Sigmoid colon (tissue), 7 donors: ENCODE measurements around the gene KCNQ5. TPM values are rescaled to one million over a fixed set of nuclear protein-coding genes. Genes with fewer than 3 reads are reported as not detected.

Experiments used
- DNase-seq: peaks from one replicate; pipeline ENCODE4 v3.0.0-alpha.2; 2019
- H3K27ac ChIP-seq, 4 donors: fragments of 200-600 bp; sonication (generic); one replicate each; pipeline ENCODE4 v1.5.1; 2016 to 2019; ENCODE audit warnings: mild to moderate bottlenecking in 1 of 4
- H3K27me3 ChIP-seq, 3 donors: fragments of 200-600 bp; sonication (generic); one replicate each; pipeline ENCODE4 v1.5.1; 2019; ENCODE audit warnings: mild to moderate bottlenecking in 1 of 3
- H3K36me3 ChIP-seq, 4 donors: fragments of 200-600 bp; sonication (generic); one replicate each; pipeline ENCODE4 v1.5.1; 2016 to 2019
- H3K4me1 ChIP-seq, 4 donors: fragments of 200-600 bp; sonication (generic); one replicate each; pipeline ENCODE4 v1.5.1; 2017 to 2019
- H3K4me3 ChIP-seq, 4 donors: fragments of 200-600 bp; sonication (generic); one replicate each; pipeline ENCODE4 v1.5.1; 2017 to 2019; ENCODE audit warnings: mild to moderate bottlenecking in 2 of 4, moderate library complexity in 1 of 4
- H3K9me3 ChIP-seq, 4 donors: fragments of 200-600 bp in 3 of 4; sonication (generic) in 3 of 4; one replicate each; pipeline versions ENCODE4 v1.5.1 to v1.6.1; 2013 to 2019
- EP300 ChIP-seq, 4 donors: sonication (generic); formaldehyde crosslinking; IDR thresholded peaks; one replicate each; pipeline ENCODE4 v1.6.1; 2017; ENCODE audit warnings: antibody characterized with exemption in 4 of 4
- POLR2A ChIP-seq, 2 donors: fragments of 450-650 bp; IDR thresholded peaks; one replicate each; pipeline ENCODE4 v1.6.1; 2016; ENCODE audit warnings: antibody characterized with exemption in 2 of 2, mild to moderate bottlenecking in 2 of 2, moderate library complexity in 2 of 2
- POLR2AphosphoS5 ChIP-seq, 4 donors: sonication (generic); formaldehyde crosslinking; IDR thresholded peaks; one replicate each; pipeline ENCODE4 v1.6.1; 2017; ENCODE audit warnings: antibody characterized with exemption in 4 of 4
- WGBS, 2 donors: extraction: QIAGEN DNeasy Blood & Tissue Kit; methylation state at CpG; one replicate each; pipeline ENCODE4 v1.1.7; 2013; 5-methylcytosine and 5-hydroxymethylcytosine counted together
- intact Hi-C: fragments of 100-400 bp; cut with DNase I; formaldehyde crosslinking; loops from one replicate; pipeline ENCODE4 v1.15.1; 2023
- polyA plus RNA-seq, 3 donors: library from polyadenylated mRNA; stranded (reverse); fragments of 200-250 nt; gene quantifications; one replicate each; pipeline ENCODE4 v1.2.3, GENCODE V29; 2013
- total RNA-seq, 4 donors: library from RNA; depleted of rRNA; stranded (reverse); fragments of >200 nt; gene quantifications; one replicate each; pipeline ENCODE4 v1.1.0, GENCODE V29; 2016
- TF ChIP-seq, protein P1 (sequence below), 4 experiments: fragments of 450-650 bp in 3 of 4; fragments of 200-600 bp in 1 of 4; IDR thresholded peaks; one replicate each; pipeline ENCODE4 v1.5.1; 2016 to 2019; ENCODE audit warnings: antibody characterized with exemption in 4 of 4, mild to moderate bottlenecking in 3 of 4, moderate library complexity in 2 of 4
- donor health status: healthy with polysubstance abuse.
- donor health status: Bipolar disorder and iron deficiency.
- donor health status: healthy.

KCNQ5 gene
- total and polyA plus RNA-seq, 7 donors, result 0.49 to 2.1 (median 1.1) TPM; not detected in 2

DNA sequence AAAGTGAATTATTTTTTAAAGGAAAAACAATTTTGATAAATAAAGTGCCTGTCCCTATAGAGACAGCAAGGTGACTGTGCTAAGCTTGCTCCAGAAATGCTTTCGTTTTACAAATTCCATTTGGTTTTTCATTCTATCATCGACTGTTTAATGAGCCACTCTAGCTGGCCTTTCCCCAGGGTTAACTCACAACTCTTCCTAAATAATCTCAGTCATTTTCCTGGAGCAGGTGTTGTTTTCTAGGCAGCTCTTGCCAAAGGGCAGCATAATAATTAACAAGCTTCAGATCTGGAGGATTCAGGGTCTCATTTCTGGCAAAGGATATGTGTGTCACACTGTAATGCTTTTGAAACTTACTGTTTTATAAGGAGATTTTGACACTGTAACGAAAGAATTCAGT is 419.2 kb downstream of the KCNQ5 start:
- Histone ChIP-seq H3K9me3 (peaks cover 0 to 5% (median 2%) of the 10 kb centered on the region in 4 donors), H3K4me1 (no peaks in the 10 kb centered on the region), H3K4me3 (no peak overlapping the region), H3K27me3 (no peaks in the 10 kb centered on the region), H3K36me3 (no peaks in the 10 kb centered on the region), H3K27ac (no peak overlapping the region)
- intact Hi-C loops, result no loop called here
- no peak for DNase-seq
- WGBS, 2 donors, result 69 to 75% methylated on average over 3 of the region's 3 CpGs
- TF ChIP-seq EP300 (IDR thresholded peaks at IDR 0.05) (no peak), POLR2AphosphoS5 (IDR thresholded peaks at IDR 0.05) (no peak), POLR2A (IDR thresholded peaks at IDR 0.05) (no peak)
- TF ChIP-seq, protein P1, sequence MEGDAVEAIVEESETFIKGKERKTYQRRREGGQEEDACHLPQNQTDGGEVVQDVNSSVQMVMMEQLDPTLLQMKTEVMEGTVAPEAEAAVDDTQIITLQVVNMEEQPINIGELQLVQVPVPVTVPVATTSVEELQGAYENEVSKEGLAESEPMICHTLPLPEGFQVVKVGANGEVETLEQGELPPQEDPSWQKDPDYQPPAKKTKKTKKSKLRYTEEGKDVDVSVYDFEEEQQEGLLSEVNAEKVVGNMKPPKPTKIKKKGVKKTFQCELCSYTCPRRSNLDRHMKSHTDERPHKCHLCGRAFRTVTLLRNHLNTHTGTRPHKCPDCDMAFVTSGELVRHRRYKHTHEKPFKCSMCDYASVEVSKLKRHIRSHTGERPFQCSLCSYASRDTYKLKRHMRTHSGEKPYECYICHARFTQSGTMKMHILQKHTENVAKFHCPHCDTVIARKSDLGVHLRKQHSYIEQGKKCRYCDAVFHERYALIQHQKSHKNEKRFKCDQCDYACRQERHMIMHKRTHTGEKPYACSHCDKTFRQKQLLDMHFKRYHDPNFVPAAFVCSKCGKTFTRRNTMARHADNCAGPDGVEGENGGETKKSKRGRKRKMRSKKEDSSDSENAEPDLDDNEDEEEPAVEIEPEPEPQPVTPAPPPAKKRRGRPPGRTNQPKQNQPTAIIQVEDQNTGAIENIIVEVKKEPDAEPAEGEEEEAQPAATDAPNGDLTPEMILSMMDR (IDR thresholded peaks at IDR 0.05), result no peak

DNA sequence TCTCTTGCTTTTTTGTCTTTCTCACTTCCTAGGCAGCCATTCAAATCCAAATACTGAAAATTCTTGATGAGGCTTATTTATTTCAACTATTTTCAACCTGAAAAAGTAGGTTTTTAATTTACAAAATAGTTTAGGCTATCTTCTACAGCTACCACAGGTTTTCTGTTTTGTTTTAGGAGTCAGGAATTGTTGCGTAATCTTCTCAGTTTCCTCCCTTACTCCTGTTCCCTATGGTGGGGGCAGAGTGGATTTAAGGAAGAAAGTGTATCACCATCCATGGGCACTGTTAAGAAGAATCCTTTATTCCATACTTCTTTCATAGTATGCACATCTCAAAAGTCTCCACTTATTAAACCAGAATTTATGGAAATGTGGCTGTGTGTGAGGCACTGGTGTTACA is 421.0 kb downstream of the KCNQ5 start:
- Histone ChIP-seq H3K9me3 (peaks cover 0 to 5% (median 2%) of the 10 kb centered on the region in 4 donors), H3K36me3 (no peaks in the 10 kb centered on the region), H3K27me3 (no peaks in the 10 kb centered on the region), H3K27ac (no peak overlapping the region), H3K4me1 (no peaks in the 10 kb centered on the region), H3K4me3 (no peak overlapping the region)
- TF ChIP-seq, protein P1 (IDR thresholded peaks at IDR 0.05), result no peak
- TF ChIP-seq EP300 (IDR thresholded peaks at IDR 0.05) (no peak), POLR2AphosphoS5 (IDR thresholded peaks at IDR 0.05) (no peak), POLR2A (IDR thresholded peaks at IDR 0.05) (no peak)
- intact Hi-C loops, result no loop called here
- WGBS, 2 donors, result 94 to 100% methylated on average over 1 of the region's 1 CpG
- DNase-seq, result no peak

DNA sequence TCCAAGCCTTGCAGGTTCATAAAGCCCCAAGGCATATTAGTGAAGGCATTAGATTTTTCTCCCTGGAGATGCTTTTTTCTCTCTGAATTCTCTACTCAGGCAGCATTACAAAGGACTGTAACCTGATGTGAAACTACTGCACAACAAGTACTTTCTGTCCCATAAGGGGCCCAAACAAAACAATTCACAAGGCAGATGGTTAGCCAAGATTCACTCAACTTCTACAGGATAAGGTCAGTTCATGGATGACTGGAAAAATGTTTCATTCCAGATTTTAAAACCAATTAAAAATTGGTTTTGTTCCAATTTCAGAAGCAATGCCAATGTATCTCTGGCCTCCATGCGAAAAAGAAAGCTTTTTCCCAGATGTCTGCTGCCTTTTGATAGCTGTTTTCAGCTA is 421.6 kb downstream of the KCNQ5 start:
- intact Hi-C loops, result no loop called here

DNA sequence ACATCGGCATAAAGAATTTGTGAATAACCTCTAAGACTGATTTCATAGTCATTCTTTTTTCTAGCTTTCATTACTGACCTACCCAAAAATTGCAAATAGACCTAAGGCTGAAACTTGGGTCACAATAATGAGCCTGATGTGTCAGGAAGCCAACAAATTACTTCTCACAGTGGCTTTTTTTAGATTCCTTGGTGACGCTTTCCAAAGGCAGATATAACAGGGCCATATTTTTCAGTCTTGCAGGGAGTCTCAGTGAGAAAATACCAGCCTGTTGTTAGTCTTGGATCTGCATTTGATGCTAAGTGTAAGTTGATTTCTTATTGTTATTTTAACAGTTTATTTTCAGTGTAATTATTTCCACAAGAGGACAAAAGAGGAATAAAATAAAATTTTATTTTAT is 423.7 kb downstream of the KCNQ5 start:
- Histone ChIP-seq H3K27me3 (no peaks in the 10 kb centered on the region), H3K4me1 (no peaks in the 10 kb centered on the region), H3K36me3 (no peaks in the 10 kb centered on the region), H3K9me3 (no peaks in the 10 kb centered on the region), H3K4me3 (no peak overlapping the region), H3K27ac (no peak overlapping the region)
- TF ChIP-seq EP300 (IDR thresholded peaks at IDR 0.05) (no peak), POLR2A (IDR thresholded peaks at IDR 0.05) (no peak), POLR2AphosphoS5 (IDR thresholded peaks at IDR 0.05) (no peak)
- TF ChIP-seq, protein P1 (IDR thresholded peaks at IDR 0.05), result no peak
- 73 to 87% methylated on average over 2 of the region's 2 CpGs for WGBS, 2 donors
- intact Hi-C loops, result no loop called here
- DNase-seq, result no peak

More for the DNA sequence above, 421.6 kb downstream of the KCNQ5 start:
- Histone ChIP-seq H3K9me3 (peaks cover 0 to 5% (median 2%) of the 10 kb centered on the region in 4 donors), H3K27me3 (no peaks in the 10 kb centered on the region), H3K4me1 (no peaks in the 10 kb centered on the region), H3K36me3 (no peaks in the 10 kb centered on the region), H3K27ac (no peak overlapping the region), H3K4me3 (no peak overlapping the region)
- TF ChIP-seq POLR2A (IDR thresholded peaks at IDR 0.05), result no peak
- TF ChIP-seq, protein P1 (IDR thresholded peaks at IDR 0.05), result no peak
- TF ChIP-seq POLR2AphosphoS5 (IDR thresholded peaks at IDR 0.05), result no peak
- no peak for TF ChIP-seq EP300 (IDR thresholded peaks at IDR 0.05)
- 76 to 92% methylated on average over 1 of the region's 1 CpG for WGBS, 2 donors
- no peak for DNase-seq

DNA sequence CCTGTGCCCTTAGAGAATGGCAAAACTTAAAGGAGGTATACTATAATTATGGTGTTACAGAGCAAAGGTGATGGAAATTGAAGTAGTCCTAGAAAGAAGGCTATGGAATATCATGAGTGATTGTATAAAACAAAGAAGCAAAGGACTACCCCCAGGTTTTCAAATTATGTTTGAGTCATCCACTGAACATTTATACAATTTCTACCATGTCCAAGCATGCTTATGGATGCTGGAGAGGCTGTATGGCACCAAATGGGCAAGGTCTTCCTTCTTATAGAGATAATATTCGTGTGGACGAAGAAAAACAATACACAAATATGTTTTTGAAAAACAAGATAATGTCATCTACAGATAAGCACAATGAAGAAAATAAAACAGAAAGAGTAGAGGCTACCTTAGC is 425.9 kb downstream of the KCNQ5 start:
- TF ChIP-seq EP300 (IDR thresholded peaks at IDR 0.05) (no peak), POLR2AphosphoS5 (IDR thresholded peaks at IDR 0.05) (no peak), POLR2A (IDR thresholded peaks at IDR 0.05) (no peak)
- TF ChIP-seq, protein P1 (IDR thresholded peaks at IDR 0.05), result no peak
- Histone ChIP-seq H3K4me1 (no peaks in the 10 kb centered on the region), H3K36me3 (no peaks in the 10 kb centered on the region), H3K27me3 (no peaks in the 10 kb centered on the region), H3K9me3 (no peaks in the 10 kb centered on the region), H3K27ac (no peak overlapping the region), H3K4me3 (no peak overlapping the region)
- intact Hi-C loops, result no loop called here
- no peak for DNase-seq
- WGBS, 2 donors, result 10 to 30% methylated on average over 2 of the region's 2 CpGs
